ENCODE data around the gene TMED4.
A peak's percentile ranks its signal among the peaks of the same experiment; 100 is the strongest.
"Not testable (repeated sequence)": the region's sequence is repeated elsewhere in the genome, so short reads cannot be mapped to it uniquely, and the experiment has no call there.

Gene TMED4

DNA sequence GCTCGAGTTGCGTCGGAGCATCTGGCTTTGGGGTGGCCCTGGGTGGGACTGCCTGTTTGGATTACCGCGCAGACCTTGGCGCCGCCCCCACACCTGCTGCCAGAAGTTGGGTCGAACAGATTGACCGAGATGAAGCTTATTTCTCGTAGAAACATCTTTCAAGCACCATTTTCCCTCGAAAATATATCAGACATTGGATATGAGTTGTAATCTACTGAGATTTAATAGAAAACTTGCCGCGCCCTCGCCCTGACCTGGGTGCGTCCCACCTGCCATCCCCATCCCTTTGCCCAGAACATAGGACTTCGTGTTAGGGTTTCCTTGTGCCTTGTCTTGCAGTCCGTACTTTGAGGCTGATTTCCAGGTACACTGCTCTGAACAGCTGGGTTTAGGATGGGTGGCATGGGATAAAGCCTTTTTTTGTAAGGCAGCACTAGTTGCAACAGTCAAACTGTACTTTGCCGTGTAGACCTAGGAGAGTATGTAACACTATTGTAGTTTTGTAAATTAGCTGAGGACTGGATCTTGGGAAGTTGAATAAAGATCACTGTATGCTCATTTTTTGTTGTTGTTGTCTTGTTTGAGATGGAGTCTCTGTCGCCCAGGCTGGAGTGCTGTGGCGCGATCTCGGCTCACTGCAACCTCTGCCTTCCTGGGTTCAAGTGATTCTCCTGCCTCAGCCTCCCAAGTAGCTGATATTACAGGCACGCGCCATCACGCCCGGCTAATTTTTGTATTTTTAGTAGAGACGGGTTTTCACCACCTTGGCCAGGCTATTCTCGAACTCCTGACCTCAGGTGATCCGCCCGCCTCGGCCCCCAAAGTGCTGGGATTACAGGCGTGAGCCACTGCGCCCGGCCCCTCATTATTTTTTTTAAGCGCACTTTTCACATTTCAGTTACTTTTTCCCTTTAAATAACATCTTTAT lies 25.4 kb upstream of the TMED4 start:
- no peak for ATAC-seq

DNA sequence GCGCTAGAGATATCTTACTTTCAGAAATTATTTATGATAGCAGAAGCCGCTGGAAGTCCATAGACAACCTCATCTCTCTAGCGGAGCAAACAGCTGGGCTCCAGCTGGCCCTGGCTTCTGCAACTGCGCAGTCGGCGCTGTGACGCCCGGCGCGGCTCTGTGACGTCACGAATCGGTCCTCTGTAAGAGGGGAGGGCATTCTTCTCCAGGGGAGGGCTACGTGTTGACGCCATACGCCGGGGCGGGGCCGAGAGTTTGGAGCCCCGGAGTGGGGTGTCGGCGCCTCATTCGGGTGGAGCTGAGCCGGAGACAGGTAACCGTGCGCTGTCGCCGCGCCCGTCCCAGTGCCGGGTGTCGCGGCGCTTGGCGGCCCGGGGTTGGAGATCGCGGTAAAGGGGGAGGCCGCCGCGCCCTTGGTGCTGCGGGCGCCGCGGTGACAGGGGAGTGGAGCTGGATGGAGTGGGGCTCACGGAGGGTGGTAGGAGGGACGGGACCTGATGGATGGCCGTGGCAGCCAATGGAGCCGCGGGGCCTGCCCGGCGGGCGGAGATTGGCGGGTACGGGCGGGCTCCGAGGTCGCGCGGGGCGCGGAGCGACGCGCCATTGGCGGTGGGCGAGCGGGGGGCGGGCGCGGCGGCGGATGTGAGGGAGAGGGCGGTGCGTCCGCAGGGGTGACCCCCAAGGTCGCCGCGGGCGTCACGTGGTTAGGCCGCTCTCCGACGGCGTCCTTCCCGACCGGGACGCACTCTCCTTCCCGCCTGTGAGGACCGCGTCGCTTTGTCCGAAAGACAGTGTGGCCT lies 24.5 kb upstream of the TMED4 start, which contains the start of gene OGDH:
TSS of gene OGDH (plus strand) at position 287 of the 800 bp plus-strand sequence. CDS start 17,717 bp downstream, outside the sequence.
- ATAC-seq: peak; percentile 97 to 98

DNA sequence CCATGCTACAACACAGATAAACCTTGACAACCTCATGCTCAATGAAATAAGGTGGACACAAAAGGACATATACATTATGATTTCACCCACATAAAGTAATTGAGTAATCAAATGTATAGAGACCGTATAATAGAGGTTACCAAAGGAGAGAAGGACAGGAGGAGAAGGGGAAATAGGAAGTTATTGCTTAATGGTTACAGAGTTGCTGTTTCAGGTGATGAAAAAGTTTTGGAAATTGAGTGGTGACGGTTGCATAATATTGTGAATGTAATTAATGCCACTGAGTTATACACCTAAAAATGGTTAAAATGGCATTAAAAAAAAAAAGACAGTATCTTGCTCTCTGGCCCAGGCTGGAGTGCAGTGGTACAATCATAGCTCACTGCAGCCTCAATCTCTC lies 22.9 kb upstream of the TMED4 start:
- no peak for ATAC-seq

DNA sequence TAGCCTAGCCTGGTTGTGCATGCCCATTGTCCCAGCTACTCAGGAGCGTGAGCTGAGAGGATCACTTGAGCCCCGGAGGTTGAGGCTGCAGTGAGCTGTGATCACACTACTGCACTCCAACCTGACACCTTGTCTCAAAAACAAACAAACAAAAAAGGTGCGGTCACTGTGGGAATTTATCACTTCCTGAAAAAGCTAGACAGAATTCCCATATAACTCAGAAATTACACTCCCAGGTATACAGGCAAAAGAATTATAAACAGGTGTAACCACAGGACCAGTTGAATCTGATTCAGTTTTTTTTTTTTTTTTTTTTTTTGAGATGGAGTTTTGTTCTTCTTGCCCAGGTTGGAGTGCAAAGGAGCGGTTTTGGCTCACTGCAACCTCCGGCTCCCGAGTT lies 21.2 kb upstream of the TMED4 start:
- ATAC-seq: no peak

DNA sequence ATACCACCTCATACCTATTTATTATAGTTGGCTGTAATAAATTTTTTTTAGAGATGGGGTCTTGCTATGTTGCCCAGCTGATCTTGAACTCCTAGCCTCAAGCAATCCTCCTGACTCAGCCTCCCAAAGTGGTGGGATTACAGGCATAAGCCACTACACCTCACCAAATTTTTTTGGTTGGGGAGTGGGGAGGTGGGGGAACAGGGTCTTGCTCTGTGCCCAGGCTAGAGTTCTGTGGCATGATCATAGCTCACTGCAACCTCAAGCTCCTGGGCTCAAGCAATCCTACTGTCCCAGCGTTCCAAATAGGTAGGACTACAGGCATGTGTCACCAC lies 20.5 kb upstream of the TMED4 start:
- no peak for ATAC-seq

DNA sequence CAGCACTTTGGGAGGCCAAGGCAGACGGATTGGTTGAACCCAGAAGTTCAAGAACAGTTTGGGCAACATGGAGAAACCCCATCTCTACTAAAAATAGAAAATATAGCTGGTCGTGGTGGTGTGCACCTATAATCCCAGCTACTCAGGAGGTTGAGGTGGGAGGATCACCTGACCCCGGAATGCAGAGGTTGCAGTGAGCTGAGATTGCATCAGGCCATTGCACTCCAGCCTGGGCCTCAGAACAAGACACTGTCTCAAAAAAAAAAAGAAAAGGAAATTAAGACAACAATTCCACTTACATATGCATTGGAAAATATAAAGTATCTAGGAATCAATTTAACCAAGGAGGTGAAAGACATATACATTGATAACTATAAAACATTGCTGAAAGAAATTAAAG lies 17.2 kb upstream of the TMED4 start:
- ATAC-seq: no peak

DNA sequence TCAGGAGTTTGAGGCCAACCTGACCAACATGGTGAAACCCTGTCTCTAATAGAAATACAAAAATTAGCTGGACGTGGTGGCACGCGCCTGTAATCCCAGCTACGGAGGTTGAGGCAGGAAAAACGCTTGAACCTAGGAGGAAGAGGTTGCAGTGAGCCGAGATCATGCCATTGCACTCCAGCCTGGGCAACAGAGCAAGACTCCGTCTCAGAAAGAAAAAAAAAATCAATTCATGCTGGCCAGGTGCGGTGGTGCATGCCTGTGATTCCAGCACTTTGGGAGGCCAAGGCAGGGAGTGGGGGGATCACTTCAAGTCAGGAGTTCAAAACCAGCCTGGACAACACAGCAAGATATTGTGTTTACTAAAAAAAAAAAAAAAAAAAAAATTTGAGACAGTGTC lies 15.2 kb upstream of the TMED4 start:
- not testable (repeated sequence) for ATAC-seq

DNA sequence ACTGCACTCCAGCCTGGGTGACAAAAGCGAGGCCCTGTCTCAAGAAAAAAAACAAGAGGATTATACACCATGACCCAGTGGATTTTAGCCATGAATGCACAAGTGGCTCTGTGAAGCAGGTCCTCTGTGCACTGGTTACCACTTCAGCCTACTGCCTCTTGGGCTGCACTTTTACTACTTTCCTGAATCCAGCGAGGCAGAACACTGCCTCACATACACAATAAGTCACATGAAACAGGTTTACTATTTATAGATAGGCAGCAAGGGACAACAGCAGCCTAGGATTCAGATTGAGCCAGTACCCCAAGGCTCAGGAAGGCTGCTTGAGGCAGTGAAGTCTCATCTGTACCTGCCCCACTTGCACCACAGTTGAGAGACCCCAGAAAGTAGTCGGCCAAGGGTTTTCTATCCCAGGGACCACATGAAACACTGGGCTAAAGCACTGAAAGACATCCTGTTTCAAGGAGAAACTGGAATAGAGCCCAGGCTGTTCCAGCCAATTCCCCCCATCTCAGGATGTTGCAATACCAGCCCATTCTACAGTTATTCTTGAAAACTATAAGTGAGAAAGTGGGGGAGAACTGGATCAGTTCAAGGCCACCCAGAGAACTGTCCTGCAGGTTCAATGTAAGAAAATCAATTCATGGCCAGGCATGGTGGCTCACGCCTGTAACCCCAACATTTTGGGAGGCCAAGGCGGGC lies 14.1 kb upstream of the TMED4 start:
- no peak for ATAC-seq

DNA sequence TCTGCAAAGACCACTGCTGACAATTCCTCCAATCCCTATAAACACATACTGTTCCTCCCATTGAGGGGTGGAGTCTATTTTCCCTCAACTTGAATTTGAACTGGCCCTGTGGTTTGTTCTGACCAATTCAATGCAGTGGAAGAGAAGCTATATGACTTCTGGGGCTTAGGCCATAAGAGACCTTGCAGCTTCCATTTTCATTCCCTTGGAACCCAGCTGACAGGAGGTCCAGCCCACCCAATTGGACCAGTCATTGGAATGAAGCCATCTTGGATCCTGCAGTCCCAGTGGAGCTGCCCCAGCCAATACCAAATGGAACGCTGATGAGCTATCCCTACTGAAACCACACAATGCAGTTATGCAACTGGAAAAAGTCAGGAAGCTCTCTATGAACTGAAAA lies 8.9 kb upstream of the TMED4 start:
- ATAC-seq: no peak

DNA sequence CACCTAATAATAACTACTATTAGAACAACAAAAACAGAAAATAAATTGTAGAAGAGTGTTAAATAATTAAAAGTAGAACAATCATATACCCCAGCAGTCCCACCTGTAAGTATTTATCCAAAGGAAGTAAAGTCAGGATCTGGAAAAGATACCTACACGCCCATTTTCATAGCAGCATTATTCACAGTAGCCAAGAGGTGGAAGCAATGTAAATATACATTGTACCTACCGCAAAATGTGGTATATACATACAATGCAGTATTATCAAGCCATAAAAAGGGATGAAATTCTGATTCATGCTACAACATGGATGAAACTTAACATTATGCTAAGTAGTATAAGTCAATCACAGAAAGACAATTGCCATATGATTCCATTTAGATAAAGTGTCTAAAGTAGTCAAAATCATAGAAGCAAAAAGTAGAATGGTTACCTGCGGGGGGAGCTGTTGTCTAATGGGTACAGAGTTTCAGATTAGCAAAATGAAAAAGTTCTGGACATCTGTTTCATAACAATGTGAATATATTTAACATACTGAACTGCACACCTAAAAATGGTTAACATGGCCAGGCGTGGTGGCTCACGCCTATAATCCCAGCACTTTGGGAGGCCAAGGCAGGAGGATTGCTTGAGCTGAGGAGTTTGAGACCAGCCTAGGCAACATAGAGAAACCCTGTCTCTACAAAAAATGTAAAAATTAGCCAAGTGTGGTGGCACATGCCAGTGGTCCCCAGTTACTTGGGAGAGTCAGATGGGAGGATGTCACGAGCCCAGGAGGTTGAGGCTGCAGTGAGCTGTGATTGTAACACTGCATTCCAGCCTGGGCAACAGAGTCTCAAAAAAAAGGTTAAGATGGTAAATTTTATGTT lies 6.0 kb upstream of the TMED4 start:
- ATAC-seq: peak; percentile 53 to 76

DNA sequence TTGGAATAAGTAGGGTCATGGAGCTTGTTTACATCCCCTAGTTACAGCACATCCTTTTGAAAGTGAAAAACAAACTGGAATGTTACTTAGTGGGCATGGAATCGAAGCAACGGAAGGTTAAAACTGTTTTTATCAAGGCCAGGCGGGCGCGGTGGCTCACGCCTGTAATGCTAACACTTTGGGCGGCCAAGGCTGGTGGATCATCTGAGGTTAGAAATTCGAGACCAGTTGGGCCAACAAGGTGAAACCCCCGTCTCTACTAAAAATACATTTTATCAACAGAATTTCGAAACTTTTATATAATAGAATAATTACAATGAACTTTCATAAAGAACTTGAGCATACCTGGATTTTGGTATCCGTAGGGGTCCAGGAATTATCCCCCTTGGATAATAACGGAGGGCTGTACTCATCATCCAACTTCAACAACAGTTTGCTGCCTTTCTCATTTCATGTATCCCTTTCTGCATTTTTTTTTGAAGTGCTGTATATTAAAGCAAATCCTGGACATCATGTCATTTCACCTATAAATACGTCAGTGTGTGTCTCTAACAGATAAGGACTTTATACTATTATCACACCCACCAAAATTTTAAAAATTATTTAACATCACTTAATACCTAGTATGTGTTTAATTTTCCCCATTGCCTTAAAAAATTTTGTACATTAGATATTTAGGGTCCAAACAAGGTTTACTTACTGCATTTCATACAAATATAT lies 1.3 kb upstream of the TMED4 start:
- ATAC-seq: no peak

DNA sequence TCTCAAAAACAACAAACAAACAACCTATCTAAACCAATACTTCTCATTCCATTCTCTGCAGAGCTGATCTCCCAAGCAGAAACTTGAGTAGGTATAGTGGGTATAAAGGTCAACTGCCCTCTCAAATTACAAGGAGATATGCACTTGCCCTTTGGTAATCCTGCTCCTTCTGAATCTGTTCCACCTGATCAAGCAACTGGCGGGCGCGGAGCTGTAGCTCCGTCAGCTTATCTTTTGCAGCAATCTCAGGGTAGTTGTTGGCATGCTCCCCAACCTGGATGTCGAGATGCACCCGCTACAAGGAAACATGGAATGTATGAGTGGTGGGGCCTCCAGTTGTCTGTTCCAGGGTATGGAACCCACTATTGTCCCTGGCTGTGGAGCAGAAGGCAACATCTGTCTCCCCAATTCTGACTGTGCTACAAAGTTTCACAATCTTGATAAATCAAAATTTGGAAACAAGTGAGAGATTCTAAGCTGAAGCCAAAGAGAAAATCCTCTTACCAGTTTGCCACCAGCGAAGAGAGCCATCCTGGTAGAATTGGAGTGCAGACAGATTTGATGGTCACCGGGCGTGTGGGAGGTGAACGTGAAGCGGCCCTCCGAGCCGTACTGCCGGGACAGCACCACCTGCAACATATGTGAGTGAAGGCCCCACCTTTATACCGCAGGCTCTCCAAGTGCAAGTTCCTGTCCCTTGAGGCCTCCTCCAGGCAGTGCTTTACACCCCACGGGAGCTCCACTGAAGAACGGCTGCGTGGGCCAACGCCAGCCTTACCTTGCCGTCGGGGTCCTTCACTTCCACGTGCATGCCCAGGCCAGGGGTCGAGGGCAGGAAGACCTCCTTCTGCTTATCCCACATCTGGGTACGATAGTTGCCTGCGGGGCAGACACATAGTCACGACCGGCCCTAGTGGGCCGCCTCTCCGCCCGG lies 819 bp downstream of the TMED4 start:
- ATAC-seq: peak; percentile 33 to 35

DNA sequence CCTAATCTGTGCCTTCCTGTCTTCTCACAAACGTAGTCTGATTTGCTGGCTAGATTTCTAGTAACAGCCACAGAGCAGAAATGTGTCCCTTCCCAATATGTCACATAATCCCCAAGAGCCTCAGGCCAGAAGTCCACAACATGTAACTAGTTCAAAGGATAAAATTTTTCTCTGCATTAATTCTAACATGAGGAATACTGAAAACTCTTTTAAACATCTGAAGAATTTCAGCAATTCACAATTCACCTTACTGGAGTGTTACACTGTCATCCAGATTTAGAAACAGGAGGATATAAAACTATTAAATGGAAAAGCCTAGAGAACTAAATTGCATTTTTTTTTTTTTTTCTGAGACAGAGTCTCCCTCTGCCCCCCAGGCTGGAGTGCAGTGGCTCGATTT lies 5.8 kb downstream of the TMED4 start:
- ATAC-seq: no peak

DNA sequence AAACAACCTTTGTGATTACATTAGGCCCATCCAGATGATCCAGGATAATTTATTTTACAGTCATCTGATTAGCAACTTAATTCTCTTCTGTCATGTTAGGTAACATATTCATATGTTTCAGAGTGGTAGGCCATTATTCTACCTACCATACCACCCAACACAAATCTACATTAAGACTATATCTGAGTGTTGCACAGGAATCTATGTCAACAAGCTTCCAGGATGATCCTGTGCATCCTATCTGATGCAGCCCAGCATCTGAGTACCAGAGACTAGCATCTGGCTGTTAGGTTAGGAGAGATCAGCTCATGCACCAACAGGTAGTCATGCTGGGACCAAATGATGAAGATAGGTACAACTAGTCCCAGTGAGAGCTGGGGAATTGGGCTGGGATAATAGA lies 7.0 kb downstream of the TMED4 start:
- ATAC-seq: no peak

DNA sequence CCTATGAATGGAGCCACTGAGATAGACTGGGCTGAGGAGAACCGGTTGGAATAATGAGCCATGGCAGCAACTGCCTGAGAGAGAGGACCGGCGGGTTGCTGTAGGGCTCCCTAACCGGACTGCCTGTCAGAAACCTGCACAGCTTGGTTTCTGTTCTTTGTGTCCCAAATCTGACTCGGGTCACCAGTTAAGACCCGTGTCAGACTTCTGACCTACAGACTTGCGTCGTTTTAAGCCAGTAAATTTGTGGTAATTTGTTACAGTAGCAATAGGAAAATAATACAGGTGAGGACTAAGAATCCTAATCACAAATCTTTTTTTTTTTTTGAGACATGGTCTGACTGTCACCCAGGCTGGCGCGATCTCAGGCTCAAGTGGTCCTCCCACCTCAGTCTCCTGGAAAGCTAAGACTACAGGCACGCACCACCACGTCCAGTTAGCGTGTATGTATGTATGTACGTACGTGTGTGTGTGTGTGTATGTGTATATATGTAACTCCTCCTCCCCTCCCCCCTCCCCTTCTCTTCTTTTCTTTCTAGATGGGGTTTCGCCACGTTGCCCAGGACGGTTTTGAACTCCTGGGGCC lies 7.7 kb downstream of the TMED4 start:
- ATAC-seq: no peak

DNA sequence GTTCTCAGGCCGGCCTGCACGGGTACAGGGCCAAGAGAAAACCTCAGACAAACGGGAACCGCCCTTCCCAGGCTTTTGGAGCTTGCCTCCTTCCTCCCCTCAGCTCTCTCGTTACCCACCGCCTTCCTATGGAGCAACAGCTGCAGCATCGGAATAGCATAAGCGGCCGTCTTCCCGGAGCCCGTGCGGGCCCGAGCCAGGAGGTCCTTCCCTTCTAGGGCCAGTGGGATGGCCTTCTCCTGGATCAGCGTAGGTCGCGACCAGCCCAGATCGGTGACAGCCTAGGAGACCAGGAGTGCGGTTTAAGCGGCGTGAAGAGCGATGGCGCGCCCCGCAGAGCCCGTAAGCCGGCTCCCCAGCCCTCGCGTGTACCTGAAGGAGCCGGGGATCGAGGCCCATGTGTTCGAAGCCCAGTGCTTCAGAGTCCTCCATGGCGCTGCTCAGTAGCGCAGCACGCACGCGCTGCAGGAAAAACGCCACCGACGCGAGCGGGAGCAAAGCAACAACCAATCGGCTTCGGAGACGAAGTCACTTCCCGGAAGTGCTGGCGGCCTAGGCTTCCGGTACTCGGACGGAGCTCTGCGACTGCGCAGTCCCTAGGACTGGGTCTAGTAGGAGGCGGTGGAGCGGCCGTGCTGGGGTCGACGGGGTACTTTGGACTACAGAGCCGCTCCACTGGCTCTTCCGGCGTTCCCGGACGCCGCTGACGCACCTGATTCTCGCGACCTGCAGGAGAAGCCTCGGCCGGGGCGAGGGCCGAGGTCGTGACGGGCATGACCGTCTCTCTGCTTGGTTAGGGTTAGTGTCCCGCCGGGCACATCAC lies 8.4 kb downstream of the TMED4 start, which contains the start of gene DDX56:
TSS of gene DDX56 (minus strand) at position 445 of the 823 bp plus-strand sequence. CDS start at position 432, 13 bp downstream.
- peak; percentile 94 to 96 for ATAC-seq

DNA sequence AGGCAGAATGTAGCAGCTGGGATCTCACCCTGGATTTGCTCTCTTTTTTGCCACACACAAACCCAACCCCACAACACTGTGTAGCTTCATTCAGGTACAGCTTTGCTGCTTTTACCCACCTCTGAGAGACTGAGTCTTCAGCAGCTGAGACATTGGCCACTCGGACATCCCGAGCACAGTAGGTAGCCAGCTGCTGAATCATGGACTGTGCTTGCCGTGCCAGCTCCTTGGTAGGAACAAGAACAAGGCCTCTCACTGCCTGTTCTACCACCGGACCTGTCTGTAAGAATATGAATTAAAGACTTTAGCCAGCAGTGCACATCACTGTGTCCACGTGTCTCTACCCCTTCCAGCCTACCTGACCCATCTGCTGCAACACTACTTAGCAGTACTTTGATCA lies 9.3 kb downstream of the TMED4 start:
- ATAC-seq: no peak

DNA sequence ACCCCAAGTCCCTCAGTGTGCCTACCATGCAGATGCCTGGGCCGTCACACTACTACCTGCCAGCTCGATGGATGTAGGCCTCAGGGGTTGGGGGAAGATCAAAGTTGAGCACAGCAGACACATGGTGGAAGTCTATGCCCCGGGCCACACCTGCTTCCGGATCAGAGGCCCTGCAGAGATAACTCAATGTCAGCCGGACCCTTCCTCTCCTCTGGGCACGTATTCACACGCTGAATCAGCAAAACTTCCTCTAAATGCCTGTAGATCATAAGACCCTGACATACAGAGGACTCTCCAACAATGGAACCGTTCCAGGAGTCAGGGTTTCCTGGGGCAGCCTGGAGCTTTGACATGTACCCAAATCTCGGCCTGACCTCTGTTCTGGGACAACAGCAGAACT lies 12.1 kb downstream of the TMED4 start:
- ATAC-seq: no peak

Data from activated CD4-positive, CD25-positive, alpha-beta regulatory T cell treated with anti-CD3 and anti-CD28 coated beads, Interleukin-2, amount 50 U/mL, for 24 hours (primary cell).